Loucy (cell line): ENCODE data around the gene C10orf105.

ENCODE experiments used
- CTCF ChIP-seq: fragments of 200-600 bp; sonication (generic); conservative IDR thresholded peaks from 2 replicates; pipeline ENCODE4 v1.5.1; 2014; ENCODE audit warnings: mild to moderate bottlenecking, antibody characterized with exemption, low read length
- EZH2phosphoT487 ChIP-seq: fragments of 200-600 bp; IDR thresholded peaks from 2 replicates; pipeline ENCODE4 v1.6.1; 2018; ENCODE audit warnings: antibody characterized with exemption, mild to moderate bottlenecking, moderate library complexity, borderline replicate concordance

- TF ChIP-seq EZH2phosphoT487 (no peak), CTCF (no peak)
Observed at GRCh38 chr10:71691405-71691804, 28.2 kb downstream of the C10orf105 start.
